ENCODE measurements around the gene LEKR1.

DNA sequence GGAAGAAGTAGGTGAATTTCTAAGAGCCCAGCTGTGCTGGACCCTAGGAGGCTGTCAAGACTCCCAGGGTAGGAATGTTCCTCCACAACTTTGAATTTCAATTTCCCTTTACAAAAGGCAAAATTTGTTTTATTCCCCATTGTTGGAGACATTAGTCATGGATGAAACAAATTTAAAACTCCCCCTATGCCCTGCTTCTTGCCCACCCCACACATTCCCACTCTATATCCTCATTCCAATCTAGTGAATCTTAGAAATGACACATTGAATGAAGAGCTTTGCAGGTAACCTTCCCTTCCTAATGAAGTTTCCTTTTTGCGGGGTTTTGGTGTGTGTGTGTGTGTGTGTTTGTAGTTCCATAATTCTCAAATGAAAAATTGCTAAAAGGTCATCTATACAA is 261.2 kb downstream of the LEKR1 start:
- TF ChIP-seq, protein P1, sequence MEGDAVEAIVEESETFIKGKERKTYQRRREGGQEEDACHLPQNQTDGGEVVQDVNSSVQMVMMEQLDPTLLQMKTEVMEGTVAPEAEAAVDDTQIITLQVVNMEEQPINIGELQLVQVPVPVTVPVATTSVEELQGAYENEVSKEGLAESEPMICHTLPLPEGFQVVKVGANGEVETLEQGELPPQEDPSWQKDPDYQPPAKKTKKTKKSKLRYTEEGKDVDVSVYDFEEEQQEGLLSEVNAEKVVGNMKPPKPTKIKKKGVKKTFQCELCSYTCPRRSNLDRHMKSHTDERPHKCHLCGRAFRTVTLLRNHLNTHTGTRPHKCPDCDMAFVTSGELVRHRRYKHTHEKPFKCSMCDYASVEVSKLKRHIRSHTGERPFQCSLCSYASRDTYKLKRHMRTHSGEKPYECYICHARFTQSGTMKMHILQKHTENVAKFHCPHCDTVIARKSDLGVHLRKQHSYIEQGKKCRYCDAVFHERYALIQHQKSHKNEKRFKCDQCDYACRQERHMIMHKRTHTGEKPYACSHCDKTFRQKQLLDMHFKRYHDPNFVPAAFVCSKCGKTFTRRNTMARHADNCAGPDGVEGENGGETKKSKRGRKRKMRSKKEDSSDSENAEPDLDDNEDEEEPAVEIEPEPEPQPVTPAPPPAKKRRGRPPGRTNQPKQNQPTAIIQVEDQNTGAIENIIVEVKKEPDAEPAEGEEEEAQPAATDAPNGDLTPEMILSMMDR (IDR thresholded peaks at IDR 0.05; ENCODE audit: low read depth, low read length), result no peak
- no peak for TF ChIP-seq EZH2phosphoT487 (IDR thresholded peaks at IDR 0.05; ENCODE audit: low read depth)

All from OCI-LY3 (cell line).